HT-29 (cell line): Measurements from ENCODE around the gene AKR1D1. TPM values are rescaled to one million over a fixed set of nuclear protein-coding genes. Genes with fewer than 3 reads are reported as not detected.

Experiments
- DNase-seq: peaks from one replicate; pipeline ENCODE4 v3.0.0-alpha.2; 2015; ENCODE audit warnings: low spot score
- small RNA-seq: library from RNA; depleted of rRNA; stranded (forward); fragments of <200 nt; gene quantifications from one replicate; pipeline ENCODE3, GENCODE V24; 2014
- total RNA-seq: library from RNA; depleted of rRNA; stranded (reverse); fragments of >200 nt; shearing (Covaris generic); gene quantifications from 2 replicates; pipeline ENCODE4 v1.2.3, GENCODE V29; 2014; rRNA removed

The AKR1D1 gene
- total RNA-seq, 1 experiment from 2014 or later = not detected

GRCh38 chr7:138166681-138167080 is 90.4 kb downstream of the AKR1D1 start:
- no peak for DNase-seq

GRCh38 chr7:138167222-138167621 is 91.0 kb downstream of the AKR1D1 start:
- no peak for DNase-seq

GRCh38 chr7:138167869-138168296 is 91.6 kb downstream of the AKR1D1 start:
- DNase-seq = no peak

Small RNAs within 50 kb of the gene (small RNA-seq; reads per million reads assigned to genes)
- not detected for gene AC024082.2
- not detected for gene RN7SKP223

Other genes with a start within 250 kb of the AKR1D1 start
- not detected in 2 replicates for gene DGKI, start 229.5 kb upstream of the AKR1D1 start, total RNA-seq
- gene CREB3L2, start 74.4 kb upstream of the AKR1D1 start, total RNA-seq = 3.2 and 4.1 TPM in 2 replicates